HCT116 (cell line): Measurements from ENCODE around the gene MAST4. TPM values are rescaled to one million over a fixed set of nuclear protein-coding genes. Genes with fewer than 3 reads are reported as not detected.

ENCODE experiments used
- ATAC-seq: fragments of 200-7000 bp; cut with Tn5 transposase; 2 replicates; pipeline ENCODE4 v1.9.1; 2020; ENCODE audit warnings: mild to moderate bottlenecking, moderate library complexity
- BruUV-seq: library from RNA; stranded (reverse); fragments of 400-500 nt; replicated peaks from 2 replicates; lab custom pipeline; 2021; lab: Mats Ljungman, UMichigan
- CTCF ChIA-PET: fragments of 300-600 bp; sonication (Branson Sonifier 250); formaldehyde crosslinking; loops from one replicate; lab custom pipeline; 2021; ENCODE audit warnings: antibody characterized with exemption; lab: Charles Lee
- POLR2A ChIA-PET: fragments of 300-600, 350-600 bp; sonication (Branson Sonifier 250); formaldehyde crosslinking; loops from one replicate; lab custom pipeline; 2021; ENCODE audit warnings: antibody characterized with exemption; lab: Charles Lee
- RAD21 ChIA-PET, 2 experiments: fragments of 300-600 bp; sonication (Branson Sonifier 250); formaldehyde crosslinking; loops; one replicate each; lab custom pipeline; 2023; ENCODE audit warnings: low total read pairs in 2 of 2; ENCODE audit not compliant: uncharacterized antibody in 2 of 2, unreplicated experiment in 2 of 2, low non-redundant PET in 1 of 2; lab: Charles Lee
- DNase-seq: peaks from one replicate; pipeline ENCODE4 v3.0.0-alpha.2; 2010; ENCODE audit warnings: low read depth, low spot score
- H2AFZ ChIP-seq: fragments of 200-600 bp; shearing (Covaris generic), sonication (generic); 2 replicates; pipeline ENCODE4 v1.6.1; 2017; ENCODE audit warnings: low read depth, mixed run types, mixed read lengths, antibody characterized with exemption, low read length; ENCODE audit not compliant: poor library complexity, severe bottlenecking
- H3K27ac ChIP-seq: 2 replicates; pipeline ENCODE4 v1.5.1; 2012; ENCODE audit warnings: low read depth, low read length
- H3K27me3 ChIP-seq: fragments of 200-600 bp; sonication (generic); 2 replicates; pipeline ENCODE4 v1.6.1; 2016; ENCODE audit warnings: mixed run types, low read length, mixed read lengths; ENCODE audit not compliant: insufficient read depth
- H3K36me3 ChIP-seq, 2 experiments: fragments of 200-500 bp in 1 of 2; fragments of 200-600 bp in 1 of 2; sonication (Bioruptor generic) in 1 of 2; sonication (generic) in 1 of 2; 2 replicates each; pipeline versions ENCODE4 v1.5.1 to v1.6.1; 2014 to 2016; ENCODE audit warnings: low read length in 2 of 2, inconsistent platforms in 1 of 2, mixed read lengths in 1 of 2, mixed run types in 1 of 2; ENCODE audit not compliant: insufficient read depth in 2 of 2, control insufficient read depth in 1 of 2
- H3K4me1 ChIP-seq, 2 experiments: fragments of 200-600 bp in 1 of 2; sonication (generic) in 1 of 2; 2 replicates each; pipeline versions ENCODE4 v1.5.1 to v1.6.1; 2012 to 2017; ENCODE audit warnings: low read length in 2 of 2, inconsistent platforms in 1 of 2, mild to moderate bottlenecking in 1 of 2, mixed read lengths in 1 of 2, mixed run types in 1 of 2, moderate library complexity in 1 of 2; ENCODE audit not compliant: insufficient read depth in 2 of 2, control insufficient read depth in 1 of 2
- H3K4me2 ChIP-seq: fragments of 200-600 bp; sonication (generic); 2 replicates; pipeline ENCODE4 v1.6.1; 2017; ENCODE audit warnings: mixed run types, low read length, mixed read lengths
- H3K4me3 ChIP-seq, 2 experiments: fragments of 200-600 bp in 1 of 2; sonication (generic) in 1 of 2; replicated peaks in 1 of 2; 2 replicates each; pipeline ENCODE4 v1.5.1; 2011 to 2016; ENCODE audit warnings: low read length in 2 of 2, control low read depth in 1 of 2, low read depth in 1 of 2, mild to moderate bottlenecking in 1 of 2, mixed read lengths in 1 of 2, mixed run types in 1 of 2
- H3K79me2 ChIP-seq: fragments of 200-600 bp; sonication (generic); 2 replicates; pipeline ENCODE4 v1.6.1; 2017; ENCODE audit warnings: mild to moderate bottlenecking, mixed run types, low read length, moderate library complexity, mixed read lengths; ENCODE audit not compliant: insufficient read depth
- H3K9ac ChIP-seq: fragments of 200-600 bp; sonication (generic); 2 replicates; pipeline ENCODE4 v1.6.1; 2016; ENCODE audit warnings: low read length, mixed read lengths
- H3K9me2 ChIP-seq: fragments of 200-600 bp; sonication (generic), shearing (Covaris generic); 2 replicates; pipeline ENCODE4 v1.6.1; 2017; ENCODE audit warnings: mixed run types, mild to moderate bottlenecking, moderate library complexity; ENCODE audit not compliant: insufficient read depth
- H3K9me3 ChIP-seq, 2 experiments: fragments of 200-500 bp in 1 of 2; fragments of 200-600 bp in 1 of 2; sonication (Bioruptor generic) in 1 of 2; sonication (generic) in 1 of 2; 2 replicates each; pipeline ENCODE4 v1.6.1; 2014 to 2017; ENCODE audit warnings: low read length in 2 of 2, mixed read lengths in 2 of 2, inconsistent platforms in 1 of 2, low read depth in 1 of 2, mild to moderate bottlenecking in 1 of 2, mixed run types in 1 of 2, moderate library complexity in 1 of 2; ENCODE audit not compliant: control insufficient read depth in 1 of 2, insufficient read depth in 1 of 2
- H4K20me1 ChIP-seq: fragments of 200-600 bp; sonication (generic), shearing (Covaris generic); 2 replicates; pipeline ENCODE4 v1.6.1; 2017; ENCODE audit warnings: mixed run types, mild to moderate bottlenecking, moderate library complexity; ENCODE audit not compliant: insufficient read depth
- CEBPB ChIP-seq: IDR thresholded peaks from 2 replicates; pipeline ENCODE4 v1.6.1; 2012; ENCODE audit warnings: low read depth
- EGR1 ChIP-seq: IDR thresholded peaks from 2 replicates; pipeline ENCODE4 v1.6.1; 2012; ENCODE audit warnings: low read depth
- ELF1 ChIP-seq: IDR thresholded peaks from 2 replicates; pipeline ENCODE4 v1.6.1; 2012; ENCODE audit warnings: low read depth, borderline replicate concordance
- EZH2 ChIP-seq: fragments of 200-600 bp; sonication (generic); IDR thresholded peaks from 2 replicates; pipeline ENCODE4 v1.6.1; 2017; ENCODE audit warnings: antibody characterized with exemption, mixed run types
- EZH2phosphoT487 ChIP-seq: fragments of 200-600 bp; IDR thresholded peaks from 2 replicates; pipeline ENCODE4 v1.6.1; 2018; ENCODE audit warnings: antibody characterized with exemption, borderline replicate concordance
- JUND ChIP-seq: IDR thresholded peaks from 2 replicates; pipeline ENCODE4 v1.6.1; 2012
- MAX ChIP-seq: IDR thresholded peaks from 2 replicates; pipeline ENCODE4 v1.6.1; 2012
- POLR2A ChIP-seq: IDR thresholded peaks from 2 replicates; pipeline ENCODE4 v1.7.0; 2011; ENCODE audit warnings: borderline replicate concordance; ENCODE audit not compliant: insufficient read depth, insufficient read length; ENCODE audit errors: extremely low read depth
- RAD21 ChIP-seq: IDR thresholded peaks from 2 replicates; pipeline ENCODE4 v1.6.1; 2012; ENCODE audit warnings: low read depth, mild to moderate bottlenecking
- REST ChIP-seq: IDR thresholded peaks from 2 replicates; pipeline ENCODE4 v1.6.1; 2012; ENCODE audit warnings: low read depth
- TCF7L2 ChIP-seq: IDR thresholded peaks from 2 replicates; pipeline ENCODE4 v1.7.0; 2011; ENCODE audit warnings: borderline replicate concordance, inconsistent platforms; ENCODE audit not compliant: insufficient read depth, insufficient read length; ENCODE audit errors: extremely low read depth
- YY1 ChIP-seq: IDR thresholded peaks from 2 replicates; pipeline ENCODE4 v1.6.1; 2011; ENCODE audit warnings: low read length, low read depth, moderate library complexity, mild to moderate bottlenecking; ENCODE audit not compliant: insufficient replicate concordance; ENCODE audit errors: extremely low read depth
- ZFX ChIP-seq: fragments of 450-650 bp; IDR thresholded peaks from 2 replicates; pipeline ENCODE4 v1.6.1; 2017
- ZNF274 ChIP-seq: fragments of 200-500 bp; sonication (Bioruptor generic); IDR thresholded peaks from 2 replicates; pipeline ENCODE4 v1.6.1; 2014; ENCODE audit warnings: mild to moderate bottlenecking, low read depth, low read length, inconsistent platforms
- intact Hi-C: fragments of 100-400 bp; cut with micrococcal nuclease; formaldehyde crosslinking; loops from 2 replicates; pipeline ENCODE4 v1.10.0; 2022
- total RNA-seq: library from RNA; stranded (reverse); gene quantifications from one replicate; pipeline ENCODE4 v1.2.1, GENCODE V29; 2021; ENCODE audit not compliant: unreplicated experiment
- TF ChIP-seq, protein P1 (sequence below): IDR thresholded peaks from 2 replicates; pipeline ENCODE4 v1.6.1; 2011; ENCODE audit warnings: mild to moderate bottlenecking, low read length, moderate library complexity; ENCODE audit not compliant: insufficient replicate concordance; ENCODE audit errors: extremely low read depth

The MAST4 gene
- total RNA-seq, 1 experiment from 2014 or later = 1.1 TPM

DNA sequence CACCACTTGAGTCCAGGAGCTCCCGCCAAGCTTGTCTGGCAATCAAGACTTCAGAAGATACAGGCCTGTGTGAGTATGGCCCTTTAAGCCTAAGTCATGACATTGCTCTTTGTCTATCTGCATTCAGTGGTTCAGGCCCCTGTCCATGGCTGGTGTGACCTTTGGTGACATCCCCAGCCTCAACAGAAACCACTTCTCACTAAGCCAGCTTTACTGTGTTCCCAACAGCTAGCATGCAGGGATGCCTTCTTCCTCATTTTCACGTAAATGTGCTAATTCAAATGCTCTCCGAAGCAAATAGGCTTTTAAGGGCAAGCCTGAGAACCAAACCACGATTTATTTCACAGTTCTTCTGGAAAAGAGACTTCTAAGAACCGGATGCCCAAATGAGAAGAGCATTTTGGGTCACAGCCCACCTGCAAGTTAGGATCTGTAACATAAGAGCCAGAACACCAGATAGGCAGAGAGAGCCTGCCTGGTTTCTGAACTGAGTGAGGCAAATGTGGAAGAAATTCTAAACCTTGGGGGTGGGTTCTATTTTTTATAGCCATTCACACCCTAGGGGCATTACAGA, 585.5 kb downstream of the MAST4 start:
- H4K20me1 ChIP-seq = no peaks in the 10 kb centered on the region
- ChIA-PET CTCF (no interaction called here), RAD21 (no interaction called here), POLR2A (no interaction called here)
- H2AFZ ChIP-seq = no peak overlapping the region
- no peak overlapping the region for H3K27ac ChIP-seq
- no peaks in the 10 kb centered on the region for H3K36me3 ChIP-seq
- ATAC-seq (no peak), DNase-seq (no peak)
- no peaks in the 10 kb centered on the region for H3K9me2 ChIP-seq
- intact Hi-C loops = no loop called here
- H3K4me2 ChIP-seq = no peak overlapping the region
- TF ChIP-seq EGR1 (no peak), EZH2phosphoT487 (no peak), EZH2 (no peak), ELF1 (no peak), JUND (no peak), ZFX (no peak), TCF7L2 (no peak)
- no peaks in the 10 kb centered on the region for H3K27me3 ChIP-seq
- no peak overlapping the region for H3K4me3 ChIP-seq
- H3K79me2 ChIP-seq = no peaks in the 10 kb centered on the region
- no peaks in the 10 kb centered on the region for H3K9me3 ChIP-seq
- no TSS peak for BruUV-seq
- no peak overlapping the region for H3K9ac ChIP-seq
- H3K4me1 ChIP-seq = no peaks in the 10 kb centered on the region

GRCh38 chr5:67182301-67182790, 586.2 kb downstream of the MAST4 start:
- CTCF ChIA-PET = no interaction called here
- Histone ChIP-seq H3K27ac (no peak overlapping the region), H3K79me2 (no peaks in the 10 kb centered on the region), H3K9me3 (no peaks in the 10 kb centered on the region), H3K4me2 (no peak overlapping the region), H3K9me2 (no peaks in the 10 kb centered on the region), H3K9ac (no peak overlapping the region), H4K20me1 (no peaks in the 10 kb centered on the region), H3K36me3 (no peaks in the 10 kb centered on the region), H3K4me1 (no peaks in the 10 kb centered on the region), H2AFZ (no peak overlapping the region), H3K27me3 (no peaks in the 10 kb centered on the region), H3K4me3 (no peak overlapping the region)
- BruUV-seq = no TSS peak
- RAD21 ChIA-PET = no interaction called here
- no peak for ATAC-seq
- no peak for DNase-seq
- intact Hi-C loops = no loop called here
- POLR2A ChIA-PET = no interaction called here
- TF ChIP-seq REST = no peak
- no peak for TF ChIP-seq TCF7L2
- TF ChIP-seq, protein P1, sequence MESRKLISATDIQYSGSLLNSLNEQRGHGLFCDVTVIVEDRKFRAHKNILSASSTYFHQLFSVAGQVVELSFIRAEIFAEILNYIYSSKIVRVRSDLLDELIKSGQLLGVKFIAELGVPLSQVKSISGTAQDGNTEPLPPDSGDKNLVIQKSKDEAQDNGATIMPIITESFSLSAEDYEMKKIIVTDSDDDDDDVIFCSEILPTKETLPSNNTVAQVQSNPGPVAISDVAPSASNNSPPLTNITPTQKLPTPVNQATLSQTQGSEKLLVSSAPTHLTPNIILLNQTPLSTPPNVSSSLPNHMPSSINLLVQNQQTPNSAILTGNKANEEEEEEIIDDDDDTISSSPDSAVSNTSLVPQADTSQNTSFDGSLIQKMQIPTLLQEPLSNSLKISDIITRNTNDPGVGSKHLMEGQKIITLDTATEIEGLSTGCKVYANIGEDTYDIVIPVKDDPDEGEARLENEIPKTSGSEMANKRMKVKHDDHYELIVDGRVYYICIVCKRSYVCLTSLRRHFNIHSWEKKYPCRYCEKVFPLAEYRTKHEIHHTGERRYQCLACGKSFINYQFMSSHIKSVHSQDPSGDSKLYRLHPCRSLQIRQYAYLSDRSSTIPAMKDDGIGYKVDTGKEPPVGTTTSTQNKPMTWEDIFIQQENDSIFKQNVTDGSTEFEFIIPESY = no peak
- no peak for TF ChIP-seq EGR1
- no peak for TF ChIP-seq CEBPB
- no peak for TF ChIP-seq YY1
- TF ChIP-seq RAD21 = no peak
- no peak for TF ChIP-seq EZH2phosphoT487
- no peak for TF ChIP-seq MAX
- no peak for TF ChIP-seq EZH2
- no peak for TF ChIP-seq ZNF274
- no peak for TF ChIP-seq POLR2A
